Osteocyte (in vitro differentiated cells): ENCODE data around the gene CMTM4. TPM values are rescaled to one million over a fixed set of nuclear protein-coding genes. Genes with fewer than 3 reads are reported as not detected.

Experiments
- DNase-seq: peaks from one replicate; pipeline ENCODE4 v3.0.0; 2021; ENCODE audit warnings: mixed read lengths; ENCODE audit not compliant: unreplicated experiment; ENCODE audit errors: extremely low spot score
- H3K27ac Mint-ChIP-seq: one replicate; pipeline ENCODE4 v1.8.0; 2021; ENCODE audit warnings: mild to moderate bottlenecking, mixed read lengths; ENCODE audit not compliant: unreplicated experiment
- H3K27me3 Mint-ChIP-seq: one replicate; pipeline ENCODE4 v1.8.0; 2021; ENCODE audit warnings: mixed read lengths; ENCODE audit not compliant: unreplicated experiment
- H3K36me3 Mint-ChIP-seq: one replicate; pipeline ENCODE4 v1.8.0; 2021; ENCODE audit warnings: mixed read lengths; ENCODE audit not compliant: unreplicated experiment
- H3K4me1 Mint-ChIP-seq: one replicate; pipeline ENCODE4 v1.8.0; 2021; ENCODE audit warnings: mixed read lengths; ENCODE audit not compliant: unreplicated experiment
- H3K4me3 Mint-ChIP-seq: one replicate; pipeline ENCODE4 v1.8.0; 2021; ENCODE audit warnings: mild to moderate bottlenecking, moderate library complexity, mixed read lengths; ENCODE audit not compliant: unreplicated experiment
- H3K9me3 Mint-ChIP-seq: one replicate; pipeline ENCODE4 v1.8.0; 2021; ENCODE audit warnings: mixed read lengths; ENCODE audit not compliant: unreplicated experiment
- CTCF ChIP-seq: fragments of 200-600 bp; sonication (generic); IDR thresholded peaks from 2 replicates; pipeline ENCODE4 v1.5.0; 2021; ENCODE audit warnings: antibody characterized with exemption, mild to moderate bottlenecking, moderate library complexity
- total RNA-seq: library from RNA; stranded (reverse); gene quantifications from 2 replicates; pipeline ENCODE4 v1.2.1, GENCODE V29; 2021

The CMTM4 gene
- total RNA-seq, 1 donor from 2014 or later, result 24.4 TPM

- H3K36me3 Mint-ChIP-seq, result peaks cover 3% of the 10 kb centered on the region
- peaks cover 7% of the 10 kb centered on the region for H3K4me1 Mint-ChIP-seq
- no peak overlapping the region for H3K27ac Mint-ChIP-seq
- no peak for TF ChIP-seq CTCF
- DNase-seq, result no peak
- no peak overlapping the region for H3K4me3 Mint-ChIP-seq
- H3K27me3 Mint-ChIP-seq, result no peaks in the 10 kb centered on the region
- no peaks in the 10 kb centered on the region for H3K9me3 Mint-ChIP-seq
Observed at GRCh38 chr16:66641387-66641786, 55.2 kb downstream of the CMTM4 start.

GRCh38 chr16:66640724-66641314 is 55.7 kb downstream of the CMTM4 start:
- Mint-ChIP-seq H3K4me1 (peaks cover 7% of the 10 kb centered on the region), H3K36me3 (peaks cover 8% of the 10 kb centered on the region), H3K4me3 (no peak overlapping the region), H3K27ac (no peak overlapping the region), H3K9me3 (no peaks in the 10 kb centered on the region), H3K27me3 (no peaks in the 10 kb centered on the region)
- TF ChIP-seq CTCF, result no peak
- DNase-seq, result no peak

- H3K27ac Mint-ChIP-seq, result no peak overlapping the region
- no peak overlapping the region for H3K4me3 Mint-ChIP-seq
- H3K36me3 Mint-ChIP-seq, result peaks cover 8% of the 10 kb centered on the region
- peaks cover 7% of the 10 kb centered on the region for H3K4me1 Mint-ChIP-seq
- no peaks in the 10 kb centered on the region for H3K27me3 Mint-ChIP-seq
- no peaks in the 10 kb centered on the region for H3K9me3 Mint-ChIP-seq
- TF ChIP-seq CTCF, result no peak
- no peak for DNase-seq
Observed at GRCh38 chr16:66639091-66639885, 57.3 kb downstream of the CMTM4 start.

- no peak for DNase-seq
- Mint-ChIP-seq H3K4me3 (no peak overlapping the region), H3K27ac (no peak overlapping the region), H3K36me3 (peaks cover 12% of the 10 kb centered on the region), H3K9me3 (no peaks in the 10 kb centered on the region), H3K27me3 (no peaks in the 10 kb centered on the region), H3K4me1 (peaks cover 7% of the 10 kb centered on the region)
- TF ChIP-seq CTCF, result no peak
Observed at GRCh38 chr16:66637806-66638205, 58.7 kb downstream of the CMTM4 start.

- TF ChIP-seq CTCF, result no peak
- peaks cover 12% of the 10 kb centered on the region for H3K36me3 Mint-ChIP-seq
- no peaks in the 10 kb centered on the region for H3K9me3 Mint-ChIP-seq
- no peaks in the 10 kb centered on the region for H3K27me3 Mint-ChIP-seq
- no peak overlapping the region for H3K27ac Mint-ChIP-seq
- no peak for DNase-seq
- peaks cover 7% of the 10 kb centered on the region for H3K4me1 Mint-ChIP-seq
- H3K4me3 Mint-ChIP-seq, result no peak overlapping the region
Observed at GRCh38 chr16:66636199-66636598, 60.3 kb downstream of the CMTM4 start.
